Gastrocnemius medialis (tissue), 4 donors: Measurements from ENCODE around the gene GLI3. TPM values are rescaled to one million over a fixed set of nuclear protein-coding genes. Genes with fewer than 3 reads are reported as not detected.

Experiments used
- ATAC-seq, 2 donors: fragments of 150-250 bp; one replicate each; pipeline ENCODE4 v1.9.1; 2016
- DNase-seq, 2 donors: peaks; one replicate each; pipeline ENCODE4 v3.0.0-alpha.2; 2019
- H3K27ac ChIP-seq, 4 donors: fragments of 200-600 bp; sonication (generic); 1 replicate in 1 of 4; 2 replicates in 3 of 4; pipeline ENCODE4 v1.5.1; 2016 to 2018; ENCODE audit warnings: mild to moderate bottlenecking in 2 of 4, moderate library complexity in 1 of 4
- H3K27me3 ChIP-seq, 3 donors: fragments of 200-600 bp; sonication (generic) in 2 of 3; 1 replicate in 1 of 3; 2 replicates in 2 of 3; pipeline versions ENCODE4 v1.5.1 to v1.6.0; 2016 to 2019; ENCODE audit warnings: mild to moderate bottlenecking in 1 of 3, moderate library complexity in 1 of 3
- H3K36me3 ChIP-seq, 2 donors: fragments of 200-600 bp; sonication (generic) in 1 of 2; one replicate each; pipeline ENCODE4 v1.5.1; 2017 to 2018
- H3K4me1 ChIP-seq, 2 donors: fragments of 200-600 bp; sonication (generic) in 1 of 2; one replicate each; pipeline ENCODE4 v1.5.1; 2016 to 2017; ENCODE audit warnings: mild to moderate bottlenecking in 2 of 2
- H3K4me3 ChIP-seq, 4 donors: fragments of 200-600 bp; sonication (generic) in 3 of 4; 1 replicate in 1 of 4; 2 replicates in 3 of 4; pipeline ENCODE4 v1.5.1; 2016 to 2019; ENCODE audit warnings: mild to moderate bottlenecking in 2 of 4
- H3K9me3 ChIP-seq, 3 donors: fragments of 200-600 bp; sonication (generic) in 2 of 3; 1 replicate in 1 of 3; 2 replicates in 2 of 3; pipeline ENCODE4 v1.5.1; 2016 to 2019
- CTCF ChIP-seq, 5 experiments: fragments of 450-650 bp in 3 of 5; fragments of 200-600 bp in 2 of 5; sonication (generic) in 2 of 5; IDR thresholded peaks in 4 of 5; conservative IDR thresholded peaks in 1 of 5; 1 replicate in 4 of 5; 2 replicates in 1 of 5; pipeline ENCODE4 v1.5.1; 2016 to 2019; ENCODE audit warnings: antibody characterized with exemption in 5 of 5, mild to moderate bottlenecking in 3 of 5, moderate library complexity in 3 of 5
- POLR2A ChIP-seq, 2 donors: fragments of 450-650 bp; IDR thresholded peaks; one replicate each; pipeline ENCODE4 v1.6.1; 2017; ENCODE audit warnings: antibody characterized with exemption in 2 of 2, mild to moderate bottlenecking in 2 of 2, moderate library complexity in 2 of 2
- in situ Hi-C, 4 donors: fragments of 200-750 bp; cut with MboI; loops; one replicate each; pipeline versions ENCODE4 v1.15.0 to v1.8.0; 2017; ENCODE audit warnings: low sequenced_read_pairs in 4 of 4
- intact Hi-C: fragments of 100-400 bp; cut with DNase I; formaldehyde crosslinking; loops from one replicate; pipeline ENCODE4 v1.15.1; 2023; ENCODE audit warnings: low total_unique reads
- total RNA-seq, 4 donors: library from RNA; depleted of rRNA; stranded (reverse); fragments of >200 nt; gene quantifications; one replicate each; pipeline versions ENCODE4 v1.1.0 to v1.2.3, GENCODE V29; 2016

The GLI3 gene
- total RNA-seq, 4 donors from 2014 or later, result 0.46 to 1.6 (median 0.81) TPM

- DNase-seq (no peak), ATAC-seq (peak in 1 of 2 donors; percentile 56)
- intact Hi-C loops, result no loop called here
- Histone ChIP-seq H3K27ac (no peak overlapping the region), H3K4me3 (no peak overlapping the region), H3K36me3 (no peaks in the 10 kb centered on the region), H3K27me3 (no peaks in the 10 kb centered on the region), H3K9me3 (no peaks in the 10 kb centered on the region), H3K4me1 (peaks cover 4 to 5% of the 10 kb centered on the region in 2 donors)
- in situ Hi-C loops, result no loop called here
- no peak for TF ChIP-seq POLR2A (IDR thresholded peaks at IDR 0.05)
- peak in 1 of 5 experiments; percentile 11 for TF ChIP-seq CTCF (IDR thresholded peaks at IDR 0.05 in 4 of 5, conservative IDR thresholded peaks at IDR 0.05 in 1 of 5)
Measured at GRCh38 chr7:42071372-42072261, 165.4 kb downstream of the GLI3 start.

DNA sequence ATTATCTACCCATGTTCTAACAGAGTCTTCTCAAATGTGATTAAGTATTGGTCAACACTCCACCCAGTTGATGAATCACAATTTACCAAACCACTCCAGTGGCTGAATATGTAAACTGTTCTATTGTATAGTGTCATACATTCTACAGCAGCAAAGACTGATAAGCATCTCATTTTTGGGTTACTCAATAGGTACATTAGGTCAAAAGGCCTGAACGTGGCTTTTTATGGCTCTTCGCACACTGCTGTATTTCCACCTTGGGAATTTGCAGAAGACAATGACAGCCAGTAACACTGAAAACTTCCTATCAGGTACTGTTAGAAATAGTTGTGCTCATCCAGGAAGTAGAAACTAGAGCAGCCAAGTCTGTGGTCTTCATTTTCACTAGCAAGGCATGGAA lies 166.9 kb downstream of the GLI3 start:
- in situ Hi-C loops, result no loop called here
- H3K27me3 ChIP-seq, result no peaks in the 10 kb centered on the region
- no peak for ATAC-seq
- no peaks in the 10 kb centered on the region for H3K9me3 ChIP-seq
- DNase-seq, result no peak
- no peak overlapping the region for H3K27ac ChIP-seq
- intact Hi-C loops, result no loop called here
- no peak overlapping the region for H3K4me3 ChIP-seq
- no peaks in the 10 kb centered on the region for H3K36me3 ChIP-seq
- TF ChIP-seq CTCF (IDR thresholded peaks at IDR 0.05 in 4 of 5, conservative IDR thresholded peaks at IDR 0.05 in 1 of 5), result no peak
- TF ChIP-seq POLR2A (IDR thresholded peaks at IDR 0.05), result no peak
- peaks cover 4 to 5% of the 10 kb centered on the region in 2 donors for H3K4me1 ChIP-seq

GRCh38 chr7:42069590-42069989 lies 167.4 kb downstream of the GLI3 start:
- Histone ChIP-seq H3K36me3 (no peaks in the 10 kb centered on the region), H3K4me1 (peaks cover 4 to 5% of the 10 kb centered on the region in 2 donors), H3K27me3 (no peaks in the 10 kb centered on the region), H3K4me3 (no peak overlapping the region), H3K27ac (no peak overlapping the region), H3K9me3 (no peaks in the 10 kb centered on the region)
- TF ChIP-seq CTCF (IDR thresholded peaks at IDR 0.05 in 4 of 5, conservative IDR thresholded peaks at IDR 0.05 in 1 of 5), result no peak
- no peak for TF ChIP-seq POLR2A (IDR thresholded peaks at IDR 0.05)
- DNase-seq (no peak), ATAC-seq (no peak)
- intact Hi-C loops (no loop called here), in situ Hi-C loops (no loop called here)

DNA sequence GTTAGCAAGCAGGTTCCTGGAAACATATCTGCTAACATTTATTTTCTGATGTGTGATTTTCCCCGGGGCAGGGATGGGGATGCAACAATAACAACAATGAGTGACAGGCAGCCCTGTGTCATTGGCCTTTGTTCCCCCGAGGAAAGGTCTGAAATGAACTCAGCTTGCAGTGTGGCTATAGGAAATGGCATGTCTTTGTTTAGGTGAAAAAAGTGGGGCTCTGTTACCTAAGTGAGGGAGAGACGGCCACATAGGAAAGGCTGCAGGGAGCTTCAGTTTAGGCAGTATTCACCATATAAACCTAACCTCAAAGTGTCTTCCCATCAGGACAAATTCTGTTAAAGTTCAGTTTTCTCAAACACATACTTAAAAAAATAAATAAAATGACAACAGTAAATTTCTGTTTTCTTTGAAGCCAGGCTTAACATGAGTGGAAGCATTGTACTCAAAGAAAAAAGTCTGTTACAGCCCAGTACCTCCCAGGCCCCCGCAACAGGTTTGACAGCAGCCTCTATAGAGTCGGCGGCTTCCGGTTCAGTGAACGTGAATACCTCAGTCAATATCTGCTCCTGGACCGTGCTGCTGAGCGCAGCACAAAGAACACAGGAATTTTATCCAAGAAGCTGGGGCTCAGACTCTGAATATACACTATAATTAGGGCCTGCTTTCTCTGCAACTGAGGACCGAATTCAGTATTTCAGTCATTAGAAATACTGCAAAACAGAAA lies 168.3 kb downstream of the GLI3 start:
- H3K4me3 ChIP-seq, result no peak overlapping the region
- H3K4me1 ChIP-seq, result peaks cover 4 to 5% of the 10 kb centered on the region in 2 donors
- H3K36me3 ChIP-seq, result no peaks in the 10 kb centered on the region
- TF ChIP-seq CTCF (IDR thresholded peaks at IDR 0.05 in 4 of 5, conservative IDR thresholded peaks at IDR 0.05 in 1 of 5) (no peak), POLR2A (IDR thresholded peaks at IDR 0.05) (no peak)
- intact Hi-C loops, result no loop called here
- DNase-seq (no peak), ATAC-seq (no peak)
- H3K9me3 ChIP-seq, result no peaks in the 10 kb centered on the region
- no peak overlapping the region for H3K27ac ChIP-seq
- in situ Hi-C loops, result no loop called here
- no peaks in the 10 kb centered on the region for H3K27me3 ChIP-seq
